ENCODE measurements around the gene HS3ST3A1.
A peak's percentile ranks its signal among the peaks of the same experiment; 100 is the strongest.

Gene HS3ST3A1

GRCh38 chr17:13491916-13492736, 109.6 kb downstream of the HS3ST3A1 start:
- no peak for DNase-seq (ENCODE audit: low spot score)

GRCh38 chr17:13491491-13491890, 110.2 kb downstream of the HS3ST3A1 start:
- no peak for DNase-seq (ENCODE audit: low spot score)

- DNase-seq (ENCODE audit: low spot score) = no peak
These were observed 110.7 kb downstream of the HS3ST3A1 start for GRCh38 chr17:13490906-13491482.

GRCh38 chr17:13490427-13490826, 111.3 kb downstream of the HS3ST3A1 start:
- DNase-seq (ENCODE audit: low spot score) = no peak

GRCh38 chr17:13485327-13485726, 116.4 kb downstream of the HS3ST3A1 start:
- DNase-seq (ENCODE audit: low spot score) = no peak

GRCh38 chr17:13484020-13484419, 117.7 kb downstream of the HS3ST3A1 start:
- DNase-seq (ENCODE audit: low spot score) = no peak

GRCh38 chr17:13480877-13481276, 120.9 kb downstream of the HS3ST3A1 start:
- no peak for DNase-seq (ENCODE audit: low spot score)

GRCh38 chr17:13478326-13478830, 123.4 kb downstream of the HS3ST3A1 start:
- DNase-seq (ENCODE audit: low spot score) = no peak

- peak; percentile 15 for DNase-seq (ENCODE audit: low spot score)
These were observed 124.5 kb downstream of the HS3ST3A1 start for GRCh38 chr17:13477180-13477611.

- DNase-seq (ENCODE audit: low spot score) = peak; percentile 10
These were observed 125.0 kb downstream of the HS3ST3A1 start for GRCh38 chr17:13476720-13477119.

- DNase-seq (ENCODE audit: low spot score) = no peak
These were observed 126.0 kb downstream of the HS3ST3A1 start for GRCh38 chr17:13475574-13476223.

GRCh38 chr17:13474073-13474800, 127.5 kb downstream of the HS3ST3A1 start:
- DNase-seq (ENCODE audit: low spot score) = no peak

GRCh38 chr17:13465678-13466077, 136.1 kb downstream of the HS3ST3A1 start:
- no peak for DNase-seq (ENCODE audit: low spot score)

GRCh38 chr17:13462673-13463124, 139.0 kb downstream of the HS3ST3A1 start:
- no peak for DNase-seq (ENCODE audit: low spot score)

GRCh38 chr17:13462146-13462545, 139.6 kb downstream of the HS3ST3A1 start:
- no peak for DNase-seq (ENCODE audit: low spot score)

GRCh38 chr17:13460261-13461000, 141.3 kb downstream of the HS3ST3A1 start:
- no peak for DNase-seq (ENCODE audit: low spot score)

- DNase-seq (ENCODE audit: low spot score) = no peak
These were observed 143.9 kb downstream of the HS3ST3A1 start for GRCh38 chr17:13457783-13458182.

Data from GM03348 (cell line).